ENCODE results near the gene KCNJ15. TPM values are rescaled to one million over a fixed set of nuclear protein-coding genes. Genes with fewer than 3 reads are reported as not detected.

KCNJ15 gene
- total and polyA plus RNA-seq, 2 donors (not counting 1 experiment from before 2014, with no cell fraction given): not detected

DNA sequence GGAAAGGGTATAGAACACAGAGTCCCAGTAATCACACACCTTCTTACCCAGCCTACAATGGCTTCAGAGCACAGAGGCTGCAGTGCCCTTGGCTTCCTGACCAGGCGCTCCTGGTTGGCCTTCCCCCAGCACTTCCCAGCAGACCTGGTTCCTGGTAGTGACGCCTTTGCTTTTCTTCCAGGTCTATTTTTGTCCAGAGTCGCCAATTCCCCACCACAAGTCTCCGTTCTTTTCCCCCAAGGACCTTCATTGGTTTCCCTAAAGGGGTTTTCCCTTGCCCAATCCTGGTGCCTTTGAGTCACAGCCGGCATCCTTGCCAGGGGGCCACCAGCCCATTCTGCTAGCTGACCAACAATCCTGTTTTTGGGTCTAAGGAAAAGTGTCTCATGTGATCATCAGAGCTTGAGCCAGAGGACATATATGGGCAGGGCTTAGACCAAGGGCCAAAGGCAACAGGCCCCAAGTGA is 84.8 kb downstream of the KCNJ15 start:
- H2AFZ ChIP-seq (ENCODE audit: insufficient read depth, low read depth, low read length, poor library complexity, severe bottlenecking): no peak overlapping the region
- no peak overlapping the region for H3K4me3 ChIP-seq (ENCODE audit: control extremely low read depth in 1 of 5, extremely low read depth in 1 of 5, insufficient read depth in 1 of 5, low read depth in 2 of 5, low read length in 4 of 5)
- no peaks in the 10 kb centered on the region for H3K27me3 Mint-ChIP-seq
- intact Hi-C loops (cut with micrococcal nuclease): no loop called here
- ChIA-PET POLR2A (no interaction called here), CTCF (no interaction called here)
- no peaks in the 10 kb centered on the region for H3K4me1 ChIP-seq (ENCODE audit: control insufficient read depth in 2 of 2, insufficient read depth in 2 of 2, low read length in 2 of 2)
- no peaks in the 10 kb centered on the region for H3K79me2 ChIP-seq (ENCODE audit: control insufficient read depth, insufficient read depth, low read length)
- no peak overlapping the region for H3K27ac ChIP-seq (ENCODE audit: low read length in 2 of 2)
- no peak for DNase-seq
- no peaks in the 10 kb centered on the region for H3K9me3 Mint-ChIP-seq (ENCODE audit: insufficient read depth)
- no peak overlapping the region for H3K9ac ChIP-seq (ENCODE audit: low read length)
- no peaks in the 10 kb centered on the region for H3K27me3 ChIP-seq (replicated peaks in 1 of 4; ENCODE audit: control extremely low read depth in 1 of 4, control insufficient read depth in 3 of 4, insufficient read depth in 4 of 4, low read length in 3 of 4)
- no peak for ATAC-seq (ENCODE audit: low read depth)
- no peak overlapping the region for H3K27ac Mint-ChIP-seq
- no peaks in the 10 kb centered on the region for H3K4me1 Mint-ChIP-seq
- no peak for TF ChIP-seq EZH2 (IDR thresholded peaks at IDR 0.05; ENCODE audit: borderline replicate concordance, insufficient read depth, low read depth, low read length, poor library complexity, severe bottlenecking)
- TF ChIP-seq, protein P1, sequence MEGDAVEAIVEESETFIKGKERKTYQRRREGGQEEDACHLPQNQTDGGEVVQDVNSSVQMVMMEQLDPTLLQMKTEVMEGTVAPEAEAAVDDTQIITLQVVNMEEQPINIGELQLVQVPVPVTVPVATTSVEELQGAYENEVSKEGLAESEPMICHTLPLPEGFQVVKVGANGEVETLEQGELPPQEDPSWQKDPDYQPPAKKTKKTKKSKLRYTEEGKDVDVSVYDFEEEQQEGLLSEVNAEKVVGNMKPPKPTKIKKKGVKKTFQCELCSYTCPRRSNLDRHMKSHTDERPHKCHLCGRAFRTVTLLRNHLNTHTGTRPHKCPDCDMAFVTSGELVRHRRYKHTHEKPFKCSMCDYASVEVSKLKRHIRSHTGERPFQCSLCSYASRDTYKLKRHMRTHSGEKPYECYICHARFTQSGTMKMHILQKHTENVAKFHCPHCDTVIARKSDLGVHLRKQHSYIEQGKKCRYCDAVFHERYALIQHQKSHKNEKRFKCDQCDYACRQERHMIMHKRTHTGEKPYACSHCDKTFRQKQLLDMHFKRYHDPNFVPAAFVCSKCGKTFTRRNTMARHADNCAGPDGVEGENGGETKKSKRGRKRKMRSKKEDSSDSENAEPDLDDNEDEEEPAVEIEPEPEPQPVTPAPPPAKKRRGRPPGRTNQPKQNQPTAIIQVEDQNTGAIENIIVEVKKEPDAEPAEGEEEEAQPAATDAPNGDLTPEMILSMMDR (IDR thresholded peaks at IDR 0.05): no peak
- H3K36me3 ChIP-seq (replicated peaks in 1 of 2; ENCODE audit: control extremely low read depth in 1 of 2, control insufficient read depth in 1 of 2, extremely low read depth in 1 of 2, insufficient read depth in 2 of 2, low read length in 1 of 2): no peaks in the 10 kb centered on the region
- WGBS (ENCODE audit: insufficient coverage): 91% methylated on average over 5 of the region's 5 CpGs
- no peak overlapping the region for H3K4me3 Mint-ChIP-seq
- peaks cover 0 to 5% (median 0%) of the 10 kb centered on the region in 3 donors for H3K9me3 ChIP-seq (ENCODE audit: control extremely low read depth in 1 of 3, control insufficient read depth in 2 of 3, insufficient read depth in 1 of 3, low read length in 2 of 3)
- H4K20me1 ChIP-seq (ENCODE audit: control insufficient read depth, insufficient read depth, low read length, poor library complexity, severe bottlenecking): no peaks in the 10 kb centered on the region
- no peak overlapping the region for H3K4me2 ChIP-seq (replicated peaks; ENCODE audit: low read depth, low read length, poor library complexity, severe bottlenecking)

DNA sequence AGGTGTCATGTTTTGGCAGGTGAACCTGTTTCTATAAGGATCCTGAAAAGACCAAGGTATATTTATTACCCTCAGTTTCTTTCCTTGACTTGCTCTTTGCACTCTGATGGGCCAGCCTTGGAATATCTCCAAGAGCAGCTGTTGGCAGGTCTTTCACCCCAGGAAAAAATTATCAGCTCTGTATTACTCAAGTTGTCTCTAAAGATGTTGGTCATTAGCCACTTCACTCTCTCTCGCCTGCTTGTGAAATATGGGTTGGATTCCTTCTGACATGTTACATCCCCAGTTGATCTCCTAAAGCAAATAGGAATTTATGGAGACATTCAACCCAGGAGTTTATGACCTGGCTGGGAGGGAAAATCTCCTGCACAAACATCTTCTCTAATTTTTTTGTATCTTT is 85.9 kb downstream of the KCNJ15 start:
- intact Hi-C loops (cut with micrococcal nuclease): no loop called here
- Histone ChIP-seq H3K4me2 (replicated peaks; ENCODE audit: low read depth, low read length, poor library complexity, severe bottlenecking) (no peak overlapping the region), H2AFZ (ENCODE audit: insufficient read depth, low read depth, low read length, poor library complexity, severe bottlenecking) (no peak overlapping the region), H3K27me3 (replicated peaks in 1 of 4; ENCODE audit: control extremely low read depth in 1 of 4, control insufficient read depth in 3 of 4, insufficient read depth in 4 of 4, low read length in 3 of 4) (no peaks in the 10 kb centered on the region), H3K27ac (ENCODE audit: low read length in 2 of 2) (no peak overlapping the region), H3K4me1 (ENCODE audit: control insufficient read depth in 2 of 2, insufficient read depth in 2 of 2, low read length in 2 of 2) (no peaks in the 10 kb centered on the region), H3K79me2 (ENCODE audit: control insufficient read depth, insufficient read depth, low read length) (no peaks in the 10 kb centered on the region), H3K9me3 (ENCODE audit: control extremely low read depth in 1 of 3, control insufficient read depth in 2 of 3, insufficient read depth in 1 of 3, low read length in 2 of 3) (peaks cover 0 to 5% (median 0%) of the 10 kb centered on the region in 3 donors), H4K20me1 (ENCODE audit: control insufficient read depth, insufficient read depth, low read length, poor library complexity, severe bottlenecking) (no peaks in the 10 kb centered on the region), H3K9ac (ENCODE audit: low read length) (no peak overlapping the region), H3K4me3 (ENCODE audit: control extremely low read depth in 1 of 5, extremely low read depth in 1 of 5, insufficient read depth in 1 of 5, low read depth in 2 of 5, low read length in 4 of 5) (no peak overlapping the region), H3K36me3 (replicated peaks in 1 of 2; ENCODE audit: control extremely low read depth in 1 of 2, control insufficient read depth in 1 of 2, extremely low read depth in 1 of 2, insufficient read depth in 2 of 2, low read length in 1 of 2) (no peaks in the 10 kb centered on the region)
- ChIA-PET POLR2A (no interaction called here), CTCF (no interaction called here)
- no peak overlapping the region for H3K4me3 Mint-ChIP-seq
- DNase-seq (no peak), ATAC-seq (ENCODE audit: low read depth) (no peak)
- H3K27ac Mint-ChIP-seq: no peak overlapping the region
- TF ChIP-seq, protein P1 (IDR thresholded peaks at IDR 0.05): no peak
- no peak for TF ChIP-seq EZH2 (IDR thresholded peaks at IDR 0.05; ENCODE audit: borderline replicate concordance, insufficient read depth, low read depth, low read length, poor library complexity, severe bottlenecking)
- H3K9me3 Mint-ChIP-seq (ENCODE audit: insufficient read depth): no peaks in the 10 kb centered on the region
- H3K4me1 Mint-ChIP-seq: no peaks in the 10 kb centered on the region
- WGBS (ENCODE audit: insufficient coverage): no CpG with 5 or more reads among the region's 1 CpG
- H3K27me3 Mint-ChIP-seq: no peaks in the 10 kb centered on the region

Measured in B cell (primary cell).